ENCODE measurements around the gene PVRIG. TPM values are rescaled to one million over a fixed set of nuclear protein-coding genes. Genes with fewer than 3 reads are reported as not detected.
"Not testable (repeated sequence)": the region's sequence is repeated elsewhere in the genome, so short reads cannot be mapped to it uniquely, and the experiment has no call there.

The PVRIG gene
- total and polyA plus RNA-seq, 3 experiments from 2014 or later, result 23.9 to 131 (median 24.5) TPM

GRCh38 chr7:100185726-100186125 is 34.0 kb upstream of the PVRIG start:
- no peak for DNase-seq
- Histone ChIP-seq H3K36me3 (ENCODE audit: insufficient read depth, low read length) (no peaks in the 10 kb centered on the region), H3K4me1 (ENCODE audit: insufficient read depth, low read length) (peaks cover 14% of the 10 kb centered on the region), H3K27ac (ENCODE audit: low read depth, low read length) (no peak overlapping the region), H3K9me3 (ENCODE audit: low read length) (no peaks in the 10 kb centered on the region), H3K4me3 (ENCODE audit: low read length) (no peak overlapping the region), H3K27me3 (ENCODE audit: insufficient read depth, low read length, poor library complexity, severe bottlenecking) (no peaks in the 10 kb centered on the region)
- Mint-ChIP-seq H3K27ac (no peak overlapping the region), H3K9me3 (no peaks in the 10 kb centered on the region), H3K4me3 (no peak overlapping the region), H3K4me1 (peaks cover 21 to 39% (median 37%) of the 10 kb centered on the region in 3 donors), H3K36me3 (peaks cover 0 to 2% (median 0%) of the 10 kb centered on the region in 3 donors), H3K27me3 (no peaks in the 10 kb centered on the region)
- ChIA-PET CTCF (interaction anchor here (1.2 to 1.3 kb wide), 2 partner anchors 21 to 39 kb away, joined by 3 read pairs; no protein-coding TSS in a partner anchor), POLR2A (no interaction called here)

DNA sequence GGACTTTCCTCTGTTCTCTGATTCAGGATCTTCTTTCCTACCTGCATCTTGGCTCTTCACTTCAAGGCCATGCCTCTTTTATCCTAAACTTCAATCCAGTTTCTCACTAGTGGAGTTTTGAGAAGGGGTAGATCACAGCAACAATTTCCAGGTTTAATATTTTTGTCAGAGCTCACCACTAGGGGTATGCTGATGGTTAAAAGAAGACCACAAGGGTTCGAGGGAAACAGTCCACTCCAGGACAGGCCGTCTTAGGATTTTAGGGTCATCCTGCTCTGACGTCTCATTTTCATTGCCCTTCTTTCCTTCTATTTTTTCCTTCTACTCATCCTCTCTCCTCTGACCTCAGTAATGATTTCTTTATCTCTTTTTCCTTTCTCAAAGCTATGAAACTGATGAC is 30.7 kb upstream of the PVRIG start:
- Histone ChIP-seq H3K36me3 (ENCODE audit: insufficient read depth, low read length) (no peaks in the 10 kb centered on the region), H3K9me3 (ENCODE audit: low read length) (no peaks in the 10 kb centered on the region), H3K4me3 (ENCODE audit: low read length) (no peak overlapping the region), H3K27ac (ENCODE audit: low read depth, low read length) (no peak overlapping the region), H3K27me3 (ENCODE audit: insufficient read depth, low read length, poor library complexity, severe bottlenecking) (no peaks in the 10 kb centered on the region), H3K4me1 (ENCODE audit: insufficient read depth, low read length) (peaks cover 15% of the 10 kb centered on the region)
- peaks cover 2 to 10% (median 7%) of the 10 kb centered on the region in 3 donors for H3K4me1 Mint-ChIP-seq
- H3K4me3 Mint-ChIP-seq, result no peak overlapping the region
- H3K36me3 Mint-ChIP-seq, result peaks cover 0 to 2% (median 0%) of the 10 kb centered on the region in 3 donors
- ChIA-PET POLR2A (no interaction called here), CTCF (interaction anchor here (0.9 to 3.8 kb wide), 5 partner anchors 19 to 59 kb away, joined by 3 to 23 read pairs (median 6); no protein-coding TSS in a partner anchor)
- H3K27ac Mint-ChIP-seq, result peak overlapping the region in 1 of 8 donors; percentile 40
- no peaks in the 10 kb centered on the region for H3K9me3 Mint-ChIP-seq
- H3K27me3 Mint-ChIP-seq, result no peaks in the 10 kb centered on the region
- no peak for DNase-seq

DNA sequence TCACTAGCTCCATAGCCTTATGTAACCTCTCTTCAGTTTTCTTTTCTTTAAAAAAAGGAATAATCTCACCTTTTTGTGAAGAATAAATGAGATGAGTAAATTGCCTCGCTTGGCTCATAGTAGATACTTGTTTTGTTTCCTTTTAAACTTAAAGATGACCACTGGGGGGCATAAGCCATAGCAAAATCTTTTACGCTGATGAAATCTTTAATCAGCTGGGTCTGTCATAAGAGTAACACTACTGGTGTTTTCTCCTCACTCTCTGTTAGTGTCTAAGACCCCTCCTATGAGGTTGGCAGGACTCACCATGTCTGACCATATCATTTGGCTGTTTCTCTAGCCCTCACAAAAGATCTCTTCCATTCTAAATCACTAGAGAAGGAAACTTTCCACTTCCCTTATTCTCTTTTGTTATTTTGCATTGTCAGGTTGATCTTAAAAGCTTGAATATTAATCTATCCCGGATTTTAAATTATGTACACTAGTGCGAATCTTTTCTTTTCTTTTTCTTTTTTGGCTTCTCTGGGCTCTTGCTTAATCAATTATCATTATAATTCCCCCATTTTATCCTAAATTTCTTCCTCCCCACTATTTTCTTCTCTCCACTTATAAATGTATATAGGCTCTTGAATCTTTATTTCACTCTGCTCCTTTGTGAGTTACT is 29.6 kb upstream of the PVRIG start:
- ChIA-PET POLR2A (no interaction called here), CTCF (interaction anchor here (0.8 to 3.8 kb wide), 17 partner anchors 11 to 516 kb away, joined by 3 to 23 read pairs (median 5); partner anchors contain the start of genes GAL3ST4 and POP7)
- DNase-seq, result peak in 2 of 5 donors; percentile 49 to 59
- H3K36me3 Mint-ChIP-seq, result peaks cover 0 to 2% (median 0%) of the 10 kb centered on the region in 3 donors
- H3K27me3 ChIP-seq (ENCODE audit: insufficient read depth, low read length, poor library complexity, severe bottlenecking), result no peaks in the 10 kb centered on the region
- H3K4me3 Mint-ChIP-seq, result no peak overlapping the region
- H3K4me1 ChIP-seq (ENCODE audit: insufficient read depth, low read length), result peaks cover 15% of the 10 kb centered on the region
- no peak overlapping the region for H3K27ac ChIP-seq (ENCODE audit: low read depth, low read length)
- no peak overlapping the region for H3K4me3 ChIP-seq (ENCODE audit: low read length)
- peak overlapping the region in 6 of 8 donors; percentile 5 to 60 (median 50) for H3K27ac Mint-ChIP-seq
- peaks cover 2 to 10% (median 7%) of the 10 kb centered on the region in 3 donors for H3K4me1 Mint-ChIP-seq
- H3K36me3 ChIP-seq (ENCODE audit: insufficient read depth, low read length), result no peaks in the 10 kb centered on the region
- no peaks in the 10 kb centered on the region for H3K27me3 Mint-ChIP-seq
- H3K9me3 ChIP-seq (ENCODE audit: low read length), result no peaks in the 10 kb centered on the region
- H3K9me3 Mint-ChIP-seq, result no peaks in the 10 kb centered on the region

- peak overlapping the region in 1 of 8 donors; percentile 17 for H3K27ac Mint-ChIP-seq
Observed at GRCh38 chr7:100191775-100192174, 28.0 kb upstream of the PVRIG start.

GRCh38 chr7:100192281-100192862 is 27.4 kb upstream of the PVRIG start:
- H3K4me3 ChIP-seq (ENCODE audit: low read length); H3K36me3 Mint-ChIP-seq; H3K9me3 Mint-ChIP-seq; POLR2A ChIA-PET; H3K27me3 Mint-ChIP-seq; H3K4me1 Mint-ChIP-seq; H3K27me3 ChIP-seq (ENCODE audit: insufficient read depth, low read length, poor library complexity, severe bottlenecking); H3K36me3 ChIP-seq (ENCODE audit: insufficient read depth, low read length); H3K9me3 ChIP-seq (ENCODE audit: low read length); H3K4me3 Mint-ChIP-seq; H3K27ac ChIP-seq (ENCODE audit: low read depth, low read length); H3K27ac Mint-ChIP-seq; DNase-seq: not testable (repeated sequence)
- H3K4me1 ChIP-seq (ENCODE audit: insufficient read depth, low read length), result peaks cover 15% of the 10 kb centered on the region
- CTCF ChIA-PET, result interaction anchor here (1.1 kb wide), 1 partner anchor 59 kb away, joined by 3 read pairs; no protein-coding TSS in a partner anchor

More at GRCh38 chr7:100191775-100192174, 28.0 kb upstream of the PVRIG start:
- Mint-ChIP-seq H3K27me3 (no peaks in the 10 kb centered on the region), H3K4me3 (no peak overlapping the region), H3K36me3 (peaks cover 0 to 2% (median 0%) of the 10 kb centered on the region in 3 donors), H3K9me3 (no peaks in the 10 kb centered on the region), H3K4me1 (peaks cover 2 to 10% (median 7%) of the 10 kb centered on the region in 3 donors)
- ChIA-PET CTCF (no interaction called here), POLR2A (no interaction called here)
- DNase-seq, result no peak
- Histone ChIP-seq H3K27me3 (ENCODE audit: insufficient read depth, low read length, poor library complexity, severe bottlenecking) (no peaks in the 10 kb centered on the region), H3K4me1 (ENCODE audit: insufficient read depth, low read length) (peaks cover 15% of the 10 kb centered on the region), H3K4me3 (ENCODE audit: low read length) (no peak overlapping the region), H3K36me3 (ENCODE audit: insufficient read depth, low read length) (no peaks in the 10 kb centered on the region), H3K9me3 (ENCODE audit: low read length) (no peaks in the 10 kb centered on the region), H3K27ac (ENCODE audit: low read depth, low read length) (no peak overlapping the region)

GRCh38 chr7:100192969-100193368 is 26.8 kb upstream of the PVRIG start:
- ChIA-PET POLR2A (no interaction called here), CTCF (interaction anchor here (1.1 kb wide), 1 partner anchor 59 kb away, joined by 3 read pairs; no protein-coding TSS in a partner anchor)
- H3K4me3 ChIP-seq (ENCODE audit: low read length), result no peak overlapping the region
- H3K9me3 ChIP-seq (ENCODE audit: low read length), result no peaks in the 10 kb centered on the region
- H3K27ac Mint-ChIP-seq, result no peak overlapping the region
- H3K27me3 Mint-ChIP-seq, result no peaks in the 10 kb centered on the region
- H3K36me3 Mint-ChIP-seq, result peaks cover 0 to 2% (median 0%) of the 10 kb centered on the region in 3 donors
- peaks cover 15% of the 10 kb centered on the region for H3K4me1 ChIP-seq (ENCODE audit: insufficient read depth, low read length)
- peaks cover 2 to 10% (median 7%) of the 10 kb centered on the region in 3 donors for H3K4me1 Mint-ChIP-seq
- H3K36me3 ChIP-seq (ENCODE audit: insufficient read depth, low read length), result no peaks in the 10 kb centered on the region
- no peak overlapping the region for H3K27ac ChIP-seq (ENCODE audit: low read depth, low read length)
- no peaks in the 10 kb centered on the region for H3K27me3 ChIP-seq (ENCODE audit: insufficient read depth, low read length, poor library complexity, severe bottlenecking)
- no peak overlapping the region for H3K4me3 Mint-ChIP-seq
- no peak for DNase-seq
- H3K9me3 Mint-ChIP-seq, result no peaks in the 10 kb centered on the region

DNA sequence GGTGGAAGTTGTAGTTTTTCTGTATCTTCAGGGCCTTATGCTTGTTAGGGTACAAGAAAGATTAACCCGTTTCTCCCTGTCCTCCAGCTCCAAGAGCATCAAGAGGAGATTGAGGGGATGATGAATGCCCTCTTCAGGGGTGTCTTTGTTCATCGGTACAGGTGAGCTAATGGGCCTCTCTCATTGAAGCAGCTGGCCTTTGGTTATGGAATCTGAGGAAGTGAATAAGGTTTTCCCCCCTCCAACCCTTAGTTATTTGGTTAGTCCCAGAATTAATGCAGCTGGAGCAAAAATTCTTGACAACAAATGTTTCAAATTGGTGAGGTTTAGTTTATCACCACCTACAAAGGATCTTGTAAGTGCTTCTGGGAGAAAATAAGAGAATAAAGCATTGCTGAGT is 24.5 kb upstream of the PVRIG start:
- Histone ChIP-seq H3K36me3 (ENCODE audit: insufficient read depth, low read length) (no peaks in the 10 kb centered on the region), H3K27me3 (ENCODE audit: insufficient read depth, low read length, poor library complexity, severe bottlenecking) (no peaks in the 10 kb centered on the region), H3K4me3 (ENCODE audit: low read length) (no peak overlapping the region), H3K27ac (ENCODE audit: low read depth, low read length) (no peak overlapping the region), H3K4me1 (ENCODE audit: insufficient read depth, low read length) (peaks cover 9% of the 10 kb centered on the region), H3K9me3 (ENCODE audit: low read length) (no peaks in the 10 kb centered on the region)
- no peaks in the 10 kb centered on the region for H3K9me3 Mint-ChIP-seq
- no peak overlapping the region for H3K4me3 Mint-ChIP-seq
- no peak for DNase-seq
- peaks cover 0 to 5% of the 10 kb centered on the region in 2 donors for H3K27me3 Mint-ChIP-seq
- no peak overlapping the region for H3K27ac Mint-ChIP-seq
- no peaks in the 10 kb centered on the region for H3K36me3 Mint-ChIP-seq
- ChIA-PET CTCF (interaction anchor here (0.9 to 2.0 kb wide), 4 partner anchors 22 to 208 kb away, joined by 3 to 7 read pairs (median 6); no protein-coding TSS in a partner anchor), POLR2A (no interaction called here)
- peaks cover under 1 to 3% (median 2%) of the 10 kb centered on the region in 3 donors for H3K4me1 Mint-ChIP-seq

GRCh38 chr7:100195901-100196322 is 23.8 kb upstream of the PVRIG start:
- H3K27ac ChIP-seq (ENCODE audit: low read depth, low read length); DNase-seq; H3K27me3 ChIP-seq (ENCODE audit: insufficient read depth, low read length, poor library complexity, severe bottlenecking); POLR2A ChIA-PET; H3K27ac Mint-ChIP-seq; H3K9me3 ChIP-seq (ENCODE audit: low read length); H3K4me3 Mint-ChIP-seq; H3K9me3 Mint-ChIP-seq; H3K36me3 Mint-ChIP-seq; H3K4me1 ChIP-seq (ENCODE audit: insufficient read depth, low read length); H3K27me3 Mint-ChIP-seq; H3K36me3 ChIP-seq (ENCODE audit: insufficient read depth, low read length); H3K4me1 Mint-ChIP-seq; H3K4me3 ChIP-seq (ENCODE audit: low read length): not testable (repeated sequence)
- CTCF ChIA-PET, result interaction anchor here (1.9 to 2.0 kb wide), 2 partner anchors 21 to 63 kb away, joined by 6 to 7 read pairs; no protein-coding TSS in a partner anchor

Data from CD8-positive, alpha-beta memory T cell (primary cell).